HG03432 (cell line): ENCODE measurements around the gene SLC25A42.

Experiments used
- ATAC-seq: cut with Tn5 transposase; IDR thresholded peaks from one replicate; pipeline ENCODE4 v1.9.1; 2021; ENCODE audit warnings: mild to moderate bottlenecking, moderate library complexity; ENCODE audit not compliant: unreplicated experiment

Gene SLC25A42

GRCh38 chr19:19155495-19156219, 91.9 kb downstream of the SLC25A42 start:
- peak; percentile 66 for ATAC-seq

DNA sequence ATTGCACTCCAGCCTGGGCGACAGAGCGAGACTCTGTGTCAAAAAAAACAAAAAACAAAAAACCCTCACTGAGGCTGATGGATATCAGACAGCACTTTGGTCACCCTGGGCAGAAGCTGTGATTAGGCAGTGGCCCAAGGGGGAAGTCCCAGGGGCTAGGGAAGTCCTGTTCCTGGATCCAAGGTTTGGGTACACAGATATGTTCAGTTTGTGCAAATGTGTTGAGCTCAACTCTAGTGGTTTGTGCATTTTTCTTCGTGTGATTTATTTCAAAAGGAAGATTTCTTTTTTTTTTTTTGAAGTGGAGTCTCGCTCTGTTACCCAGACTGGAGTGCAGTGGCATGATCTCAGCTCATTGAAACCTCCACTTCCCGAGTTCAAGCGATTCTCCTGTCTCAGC, 94.0 kb downstream of the SLC25A42 start:
- ATAC-seq: no peak

DNA sequence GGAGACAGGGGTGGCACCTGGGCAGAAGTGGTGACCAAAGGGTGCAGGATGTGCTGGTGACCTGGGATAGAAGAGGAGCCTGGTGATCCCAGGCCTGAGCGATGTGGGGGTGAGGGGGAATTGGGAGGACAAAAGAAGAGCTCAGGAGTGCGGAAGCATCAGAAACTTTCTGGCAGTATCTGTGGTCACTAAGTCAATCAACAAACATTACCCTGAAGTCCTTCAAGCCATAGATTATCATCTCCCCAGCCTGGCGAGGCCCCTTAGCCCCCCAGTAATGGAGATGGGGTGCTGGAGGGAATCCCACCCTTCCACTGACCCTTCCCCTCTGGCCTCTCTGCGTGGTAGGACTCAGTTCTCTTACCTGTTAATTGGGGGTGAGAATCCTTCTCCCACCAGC, 95.7 kb downstream of the SLC25A42 start:
- no peak for ATAC-seq

DNA sequence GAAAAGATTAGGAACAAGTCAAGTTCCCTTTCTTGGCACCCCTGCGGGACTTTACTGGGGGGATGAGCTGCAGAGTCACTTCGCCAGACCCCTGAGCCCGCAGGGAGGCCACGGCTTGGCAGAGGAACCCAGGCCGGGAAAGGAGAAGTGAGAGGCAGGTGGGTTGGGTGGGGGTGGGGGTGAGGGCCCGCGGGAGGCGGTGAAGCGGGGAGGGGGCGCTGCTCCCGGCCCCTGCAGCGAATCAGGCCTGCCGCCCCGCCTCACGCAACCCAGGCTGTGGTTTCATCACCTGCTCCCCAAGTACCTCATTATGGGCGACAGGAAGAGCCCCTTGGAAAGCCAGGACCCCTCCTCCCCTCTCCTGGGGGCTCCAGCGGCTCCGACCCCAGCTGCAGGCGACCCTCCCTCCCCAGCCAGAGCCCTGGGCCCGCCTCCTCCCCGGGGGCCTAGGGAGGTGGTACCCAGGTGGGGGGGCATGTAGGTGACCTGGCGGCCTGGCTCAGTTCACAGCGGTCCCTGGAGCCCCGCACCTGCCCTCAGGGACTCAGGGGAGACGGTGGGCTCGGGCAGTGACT, 96.8 kb downstream of the SLC25A42 start:
- ATAC-seq: peak; percentile 42

DNA sequence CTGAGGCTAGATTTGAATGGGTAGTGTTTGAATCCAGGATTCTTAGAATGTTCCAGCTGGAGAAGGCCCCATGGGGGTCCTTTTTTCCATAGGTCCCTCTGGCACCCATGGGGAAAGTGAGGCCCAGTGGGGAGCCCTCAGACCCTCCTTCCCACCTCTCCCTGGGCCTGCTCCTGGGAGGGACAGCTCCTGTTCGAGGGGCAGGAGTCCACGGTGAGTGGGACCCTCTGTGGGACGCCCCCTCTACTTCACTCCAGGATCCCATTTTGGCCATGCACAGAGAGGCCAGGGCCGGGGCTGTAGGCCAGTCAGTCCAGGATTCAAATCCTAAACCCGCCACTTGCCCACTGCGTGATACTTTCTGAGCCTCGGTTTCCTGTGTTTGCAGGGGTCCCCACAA, 98.7 kb downstream of the SLC25A42 start:
- no peak for ATAC-seq
